Measurements from ENCODE around the gene RARRES2.

DNA sequence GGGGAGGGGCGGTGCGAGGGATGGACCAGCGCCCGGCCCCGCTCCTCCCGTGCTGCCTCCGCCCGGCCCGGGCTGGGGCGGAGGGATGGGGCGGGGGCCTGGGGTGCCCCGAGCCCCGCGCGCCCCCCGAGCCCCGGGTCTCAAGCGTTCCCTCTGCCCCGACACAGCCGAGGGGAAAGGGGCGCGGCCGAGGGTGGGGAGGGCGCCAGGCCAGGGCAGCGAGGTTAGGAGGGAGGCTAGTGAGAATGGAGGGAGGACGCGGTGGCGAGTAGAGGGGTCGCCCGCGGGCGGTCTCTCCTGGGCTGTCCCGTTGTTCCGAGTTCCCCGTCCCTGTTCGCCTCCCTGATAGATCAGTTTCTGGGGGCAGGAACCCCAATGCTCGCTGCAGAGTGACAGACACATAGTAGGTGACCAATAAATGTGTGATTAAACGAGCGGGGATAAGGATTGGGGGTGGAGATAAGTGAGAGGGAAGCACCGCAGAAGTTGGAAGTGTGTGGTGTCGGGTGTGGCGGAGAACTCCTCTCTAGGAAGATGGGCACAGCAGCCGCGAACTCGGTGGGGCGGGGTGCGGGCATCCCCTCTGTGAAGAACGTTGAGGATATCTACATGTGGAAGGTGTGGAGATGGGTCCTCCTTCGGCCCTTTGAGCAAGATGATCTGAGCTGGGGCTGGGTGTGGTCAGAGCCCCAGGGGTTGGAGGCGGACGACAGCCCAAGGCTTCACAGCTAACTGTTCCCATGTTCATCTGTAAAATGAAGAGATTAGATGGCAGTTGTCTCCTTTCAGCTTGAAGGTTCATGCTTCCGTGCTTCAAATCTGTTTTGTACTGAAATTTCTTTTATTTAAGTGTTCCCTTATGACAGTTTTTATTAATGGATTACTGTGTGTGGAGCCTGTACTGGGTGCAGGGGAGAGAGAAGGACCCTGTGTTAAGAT is 38.3 kb upstream of the RARRES2 start:
- no peak for TF ChIP-seq TAF1 (IDR thresholded peaks at IDR 0.05; ENCODE audit: low read depth, low read length)
- TF ChIP-seq POLR2A (IDR thresholded peaks at IDR 0.05; ENCODE audit: low read depth, low read length), result peak; percentile 38
- peak; percentile 52; the same call in 1 of the 2 replicates for TF ChIP-seq POLR2AphosphoS5 (IDR thresholded peaks at IDR 0.05; ENCODE audit: low read depth, low read length)
- TF ChIP-seq POU2F2 (IDR thresholded peaks at IDR 0.05; ENCODE audit: low read depth, low read length), result no peak; the same call in 1 of the 2 replicates
- no peak for TF ChIP-seq PAX5 (IDR thresholded peaks at IDR 0.05; ENCODE audit: insufficient read depth, low read length, severe bottlenecking)
